SU-DHL-6 (cell line): ENCODE measurements around the gene TMEM174.

Source experiments
- EZH2phosphoT487 ChIP-seq: fragments of 200-600 bp; sonication (generic), shearing (Covaris generic); conservative IDR thresholded peaks from 2 replicates; pipeline ENCODE4 v1.6.1; 2018; ENCODE audit warnings: mild to moderate bottlenecking, antibody characterized with exemption, low read length, moderate library complexity, mixed read lengths
- TF ChIP-seq, protein P1 (sequence below): fragments of 200-600 bp; sonication (generic); IDR thresholded peaks from one replicate; pipeline ENCODE4 v1.5.1; 2017; ENCODE audit warnings: antibody characterized with exemption, mild to moderate bottlenecking, low read length, moderate library complexity; ENCODE audit not compliant: insufficient read depth, poor library complexity, severe bottlenecking

GRCh38 chr5:73179730-73180129 lies 6.7 kb downstream of the TMEM174 start:
- TF ChIP-seq, protein P1, sequence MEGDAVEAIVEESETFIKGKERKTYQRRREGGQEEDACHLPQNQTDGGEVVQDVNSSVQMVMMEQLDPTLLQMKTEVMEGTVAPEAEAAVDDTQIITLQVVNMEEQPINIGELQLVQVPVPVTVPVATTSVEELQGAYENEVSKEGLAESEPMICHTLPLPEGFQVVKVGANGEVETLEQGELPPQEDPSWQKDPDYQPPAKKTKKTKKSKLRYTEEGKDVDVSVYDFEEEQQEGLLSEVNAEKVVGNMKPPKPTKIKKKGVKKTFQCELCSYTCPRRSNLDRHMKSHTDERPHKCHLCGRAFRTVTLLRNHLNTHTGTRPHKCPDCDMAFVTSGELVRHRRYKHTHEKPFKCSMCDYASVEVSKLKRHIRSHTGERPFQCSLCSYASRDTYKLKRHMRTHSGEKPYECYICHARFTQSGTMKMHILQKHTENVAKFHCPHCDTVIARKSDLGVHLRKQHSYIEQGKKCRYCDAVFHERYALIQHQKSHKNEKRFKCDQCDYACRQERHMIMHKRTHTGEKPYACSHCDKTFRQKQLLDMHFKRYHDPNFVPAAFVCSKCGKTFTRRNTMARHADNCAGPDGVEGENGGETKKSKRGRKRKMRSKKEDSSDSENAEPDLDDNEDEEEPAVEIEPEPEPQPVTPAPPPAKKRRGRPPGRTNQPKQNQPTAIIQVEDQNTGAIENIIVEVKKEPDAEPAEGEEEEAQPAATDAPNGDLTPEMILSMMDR = no peak
- no peak for TF ChIP-seq EZH2phosphoT487
